OCI-LY1 (cell line): ENCODE measurements around the gene PDK4.

Experiments used
- H2AFZ ChIP-seq: fragments of 200-600 bp; sonication (generic), shearing (Covaris generic); 2 replicates; pipeline ENCODE4 v1.6.0; 2014; ENCODE audit warnings: antibody characterized with exemption, mild to moderate bottlenecking, low read length
- H3F3A ChIP-seq: fragments of 200-600 bp; sonication (generic), shearing (Covaris generic); 2 replicates; pipeline ENCODE4 v1.6.0; 2014; ENCODE audit warnings: mild to moderate bottlenecking, antibody characterized with exemption, low read length, moderate library complexity; ENCODE audit not compliant: insufficient read depth
- H3K27ac ChIP-seq: fragments of 200-600 bp; sonication (generic); 2 replicates; pipeline ENCODE4 v1.5.1; 2014; ENCODE audit warnings: low read length, mixed run types, mild to moderate bottlenecking, low read depth; ENCODE audit not compliant: poor library complexity, severe bottlenecking
- H3K27me3 ChIP-seq: fragments of 200-600 bp; sonication (generic); 2 replicates; pipeline ENCODE4 v1.6.0; 2014; ENCODE audit warnings: antibody characterized with exemption, mild to moderate bottlenecking, low read length, moderate library complexity; ENCODE audit not compliant: insufficient read depth
- H3K36me3 ChIP-seq: fragments of 200-600 bp; sonication (generic); 2 replicates; pipeline ENCODE4 v1.6.1; 2014; ENCODE audit warnings: mild to moderate bottlenecking, antibody characterized with exemption, low read length, moderate library complexity, mixed read lengths; ENCODE audit not compliant: insufficient read depth
- H3K4me1 ChIP-seq: fragments of 200-600 bp; sonication (generic); 2 replicates; pipeline ENCODE4 v1.5.1; 2014; ENCODE audit warnings: mild to moderate bottlenecking, low read length, moderate library complexity; ENCODE audit not compliant: insufficient read depth, severe bottlenecking
- H3K4me2 ChIP-seq: fragments of 200-600 bp; sonication (generic), shearing (Covaris generic); 2 replicates; pipeline ENCODE4 v1.6.1; 2014; ENCODE audit warnings: low read length
- H3K4me3 ChIP-seq: fragments of 200-600 bp; sonication (generic); 2 replicates; pipeline ENCODE4 v1.5.1; 2014; ENCODE audit warnings: low read length, low read depth, mild to moderate bottlenecking, mixed read lengths; ENCODE audit not compliant: poor library complexity, severe bottlenecking
- H3K79me2 ChIP-seq: fragments of 200-600 bp; shearing (Covaris generic); 2 replicates; pipeline ENCODE4 v1.6.1; 2016; ENCODE audit warnings: mixed run types, low read length, mixed read lengths; ENCODE audit not compliant: insufficient read depth
- H3K9ac ChIP-seq: fragments of 200-600 bp; sonication (generic), shearing (Covaris generic); 2 replicates; pipeline ENCODE4 v1.6.1; 2014; ENCODE audit warnings: mild to moderate bottlenecking, low read length, mixed read lengths
- H3K9me2 ChIP-seq: fragments of 200-600 bp; sonication (generic), shearing (Covaris generic); 2 replicates; pipeline ENCODE4 v1.6.1; 2014; ENCODE audit warnings: low read depth, mild to moderate bottlenecking, low read length, mixed read lengths
- H3K9me3 ChIP-seq: fragments of 200-600 bp; shearing (Covaris generic); 2 replicates; pipeline ENCODE4 v1.6.1; 2014; ENCODE audit warnings: low read length, mixed read lengths
- H4K20me1 ChIP-seq: fragments of 200-600 bp; sonication (generic), shearing (Covaris generic); 2 replicates; pipeline ENCODE4 v1.6.0; 2016; ENCODE audit warnings: mild to moderate bottlenecking, low read length; ENCODE audit not compliant: insufficient read depth
- EZH2 ChIP-seq: fragments of 200-600 bp; sonication (generic), shearing (Covaris generic); IDR thresholded peaks from 2 replicates; pipeline ENCODE4 v1.8.0; 2017; ENCODE audit warnings: borderline replicate concordance, mixed run types, mild to moderate bottlenecking, antibody characterized with exemption, low read length, moderate library complexity, mixed read lengths
- TF ChIP-seq, protein P1 (sequence below): fragments of 200-600 bp; sonication (generic), shearing (Covaris generic); IDR thresholded peaks from 2 replicates; pipeline ENCODE4 v1.5.1; 2017; ENCODE audit warnings: mild to moderate bottlenecking, antibody characterized with exemption, low read length, moderate library complexity, mixed read lengths

PDK4 gene

GRCh38 chr7:95628831-95629439 is 32.6 kb upstream of the PDK4 start:
- H3K4me1 ChIP-seq: no peaks in the 10 kb centered on the region
- no peak overlapping the region for H3K9ac ChIP-seq
- H4K20me1 ChIP-seq: no peaks in the 10 kb centered on the region
- no peak overlapping the region for H3K27ac ChIP-seq
- no peaks in the 10 kb centered on the region for H3K27me3 ChIP-seq
- H3K36me3 ChIP-seq: no peaks in the 10 kb centered on the region
- H3K9me3 ChIP-seq: no peaks in the 10 kb centered on the region
- no peaks in the 10 kb centered on the region for H3K79me2 ChIP-seq
- H3F3A ChIP-seq: no peaks in the 10 kb centered on the region
- no peak overlapping the region for H3K4me2 ChIP-seq
- H3K9me2 ChIP-seq: no peaks in the 10 kb centered on the region
- no peak overlapping the region for H2AFZ ChIP-seq
- no peak overlapping the region for H3K4me3 ChIP-seq
- TF ChIP-seq EZH2: no peak
- TF ChIP-seq, protein P1, sequence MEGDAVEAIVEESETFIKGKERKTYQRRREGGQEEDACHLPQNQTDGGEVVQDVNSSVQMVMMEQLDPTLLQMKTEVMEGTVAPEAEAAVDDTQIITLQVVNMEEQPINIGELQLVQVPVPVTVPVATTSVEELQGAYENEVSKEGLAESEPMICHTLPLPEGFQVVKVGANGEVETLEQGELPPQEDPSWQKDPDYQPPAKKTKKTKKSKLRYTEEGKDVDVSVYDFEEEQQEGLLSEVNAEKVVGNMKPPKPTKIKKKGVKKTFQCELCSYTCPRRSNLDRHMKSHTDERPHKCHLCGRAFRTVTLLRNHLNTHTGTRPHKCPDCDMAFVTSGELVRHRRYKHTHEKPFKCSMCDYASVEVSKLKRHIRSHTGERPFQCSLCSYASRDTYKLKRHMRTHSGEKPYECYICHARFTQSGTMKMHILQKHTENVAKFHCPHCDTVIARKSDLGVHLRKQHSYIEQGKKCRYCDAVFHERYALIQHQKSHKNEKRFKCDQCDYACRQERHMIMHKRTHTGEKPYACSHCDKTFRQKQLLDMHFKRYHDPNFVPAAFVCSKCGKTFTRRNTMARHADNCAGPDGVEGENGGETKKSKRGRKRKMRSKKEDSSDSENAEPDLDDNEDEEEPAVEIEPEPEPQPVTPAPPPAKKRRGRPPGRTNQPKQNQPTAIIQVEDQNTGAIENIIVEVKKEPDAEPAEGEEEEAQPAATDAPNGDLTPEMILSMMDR: no peak

GRCh38 chr7:95623788-95624187 is 27.5 kb upstream of the PDK4 start:
- Histone ChIP-seq H3K9me2 (no peaks in the 10 kb centered on the region), H3F3A (no peaks in the 10 kb centered on the region)
- no peak for TF ChIP-seq EZH2
- TF ChIP-seq, protein P1: no peak

DNA sequence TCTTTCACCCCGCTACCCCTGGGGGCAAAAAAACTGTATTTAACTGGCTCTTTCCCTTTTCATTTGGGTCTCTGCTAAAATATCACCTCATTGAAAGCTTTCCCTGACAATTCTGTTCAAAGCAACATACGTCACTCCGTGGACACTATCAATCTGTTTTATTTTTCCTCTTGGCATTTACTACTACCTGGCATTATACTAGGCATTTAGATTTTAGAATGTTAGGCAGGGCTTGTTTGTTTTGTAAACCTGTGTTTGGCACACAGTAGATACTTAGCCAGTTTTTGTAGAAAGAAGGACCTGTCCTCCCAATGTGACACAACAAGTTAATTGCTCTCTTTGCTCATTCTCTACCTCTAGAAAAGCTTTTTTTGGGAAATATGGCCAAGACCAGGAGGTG is 26.5 kb upstream of the PDK4 start:
- Histone ChIP-seq H3K9ac (no peak overlapping the region), H3K4me2 (no peak overlapping the region), H3K27ac (no peak overlapping the region), H3K79me2 (no peaks in the 10 kb centered on the region), H3K27me3 (no peaks in the 10 kb centered on the region), H3F3A (no peaks in the 10 kb centered on the region), H3K36me3 (no peaks in the 10 kb centered on the region), H3K4me1 (no peaks in the 10 kb centered on the region), H3K9me2 (no peaks in the 10 kb centered on the region), H4K20me1 (no peaks in the 10 kb centered on the region), H2AFZ (no peak overlapping the region), H3K4me3 (no peak overlapping the region), H3K9me3 (no peaks in the 10 kb centered on the region)
- TF ChIP-seq, protein P1: no peak
- TF ChIP-seq EZH2: no peak

More at GRCh38 chr7:95623788-95624187, 27.5 kb upstream of the PDK4 start:
- no peaks in the 10 kb centered on the region for H3K36me3 ChIP-seq
- H3K79me2 ChIP-seq: no peaks in the 10 kb centered on the region
- no peak overlapping the region for H3K4me2 ChIP-seq
- H3K27ac ChIP-seq: no peak overlapping the region
- no peak overlapping the region for H2AFZ ChIP-seq
- H3K9me3 ChIP-seq: no peaks in the 10 kb centered on the region
- no peaks in the 10 kb centered on the region for H3K4me1 ChIP-seq
- no peaks in the 10 kb centered on the region for H3K27me3 ChIP-seq
- no peak overlapping the region for H3K4me3 ChIP-seq
- H4K20me1 ChIP-seq: no peaks in the 10 kb centered on the region
- H3K9ac ChIP-seq: no peak overlapping the region
